ENCODE measurements around the gene MAEA.
A peak's percentile ranks its signal among the peaks of the same experiment; 100 is the strongest.

The MAEA gene

GRCh38 chr4:1289207-1290164, at the start of gene MAEA:
Gene MAEA (plus strand): TSS chr4:1289891. CDS start chr4:1289914, 23 bp downstream.
- Histone ChIP-seq H2AFZ (ENCODE audit: low read depth) (peak within 1 kb of the TSS; percentile 59), H4K20me1 (ENCODE audit: insufficient read depth) (no peaks in the 10 kb centered on the region), H3K27ac (peak within 1 kb of the TSS; percentile 45), H3K4me2 (peak within 1 kb of the TSS; percentile 80), H3K4me3 (IDR thresholded peaks at IDR 0.05; ENCODE audit: insufficient read depth, low read depth, low read length) (peak within 1 kb of the TSS; percentile 53), H3K27me3 (ENCODE audit: insufficient read depth, low read depth) (no peaks in the 10 kb centered on the region), H3K79me2 (ENCODE audit: insufficient read depth, low read depth) (peaks cover 39% of the 10 kb centered on the region; the same call in 1 of the 2 replicates), H3K36me3 (ENCODE audit: insufficient read depth) (no peaks in the 10 kb centered on the region), H3K4me1 (ENCODE audit: low read depth, poor library complexity, severe bottlenecking) (peaks cover 18% of the 10 kb centered on the region), H3K9ac (peak within 1 kb of the TSS; percentile 66)
- TF ChIP-seq CTCF (conservative IDR thresholded peaks at IDR 0.05; ENCODE audit: low read depth, low read length), result no peak

GRCh38 chr4:1239950-1240307, 49.8 kb upstream of the MAEA start:
- no peak overlapping the region for H2AFZ ChIP-seq (ENCODE audit: low read depth)
- H3K9ac ChIP-seq, result no peak overlapping the region
- H3K79me2 ChIP-seq (ENCODE audit: insufficient read depth, low read depth), result peaks cover 29% of the 10 kb centered on the region
- H3K4me2 ChIP-seq, result no peak overlapping the region
- no peaks in the 10 kb centered on the region for H4K20me1 ChIP-seq (ENCODE audit: insufficient read depth)
- H3K4me1 ChIP-seq (ENCODE audit: low read depth, poor library complexity, severe bottlenecking), result no peaks in the 10 kb centered on the region
- TF ChIP-seq CTCF (conservative IDR thresholded peaks at IDR 0.05; ENCODE audit: low read depth, low read length), result no peak
- no peaks in the 10 kb centered on the region for H3K36me3 ChIP-seq (ENCODE audit: insufficient read depth)
- no peaks in the 10 kb centered on the region for H3K27me3 ChIP-seq (ENCODE audit: insufficient read depth, low read depth)
- H3K4me3 ChIP-seq (IDR thresholded peaks at IDR 0.05; ENCODE audit: insufficient read depth, low read depth, low read length), result no peak overlapping the region
- no peak overlapping the region for H3K27ac ChIP-seq

- no peak overlapping the region for H3K27ac ChIP-seq
- no peak for TF ChIP-seq CTCF (conservative IDR thresholded peaks at IDR 0.05; ENCODE audit: low read depth, low read length)
- H3K4me2 ChIP-seq, result no peak overlapping the region
- H3K9ac ChIP-seq, result no peak overlapping the region
- H3K27me3 ChIP-seq (ENCODE audit: insufficient read depth, low read depth), result no peaks in the 10 kb centered on the region
- no peaks in the 10 kb centered on the region for H3K36me3 ChIP-seq (ENCODE audit: insufficient read depth)
- no peak overlapping the region for H2AFZ ChIP-seq (ENCODE audit: low read depth)
- no peak overlapping the region for H3K4me3 ChIP-seq (IDR thresholded peaks at IDR 0.05; ENCODE audit: insufficient read depth, low read depth, low read length)
- H3K79me2 ChIP-seq (ENCODE audit: insufficient read depth, low read depth), result peaks cover 37% of the 10 kb centered on the region
- no peaks in the 10 kb centered on the region for H4K20me1 ChIP-seq (ENCODE audit: insufficient read depth)
- no peaks in the 10 kb centered on the region for H3K4me1 ChIP-seq (ENCODE audit: low read depth, poor library complexity, severe bottlenecking)
Measured at GRCh38 chr4:1240721-1241465, 48.8 kb upstream of the MAEA start.

- no peak for TF ChIP-seq CTCF (conservative IDR thresholded peaks at IDR 0.05; ENCODE audit: low read depth, low read length)
- H3K4me3 ChIP-seq (IDR thresholded peaks at IDR 0.05; ENCODE audit: insufficient read depth, low read depth, low read length), result no peak overlapping the region
- no peaks in the 10 kb centered on the region for H4K20me1 ChIP-seq (ENCODE audit: insufficient read depth)
- H3K4me2 ChIP-seq, result no peak overlapping the region
- H3K79me2 ChIP-seq (ENCODE audit: insufficient read depth, low read depth), result peaks cover 43% of the 10 kb centered on the region
- H3K27me3 ChIP-seq (ENCODE audit: insufficient read depth, low read depth), result no peaks in the 10 kb centered on the region
- no peaks in the 10 kb centered on the region for H3K36me3 ChIP-seq (ENCODE audit: insufficient read depth)
- H3K9ac ChIP-seq, result no peak overlapping the region
- H2AFZ ChIP-seq (ENCODE audit: low read depth), result no peak overlapping the region
- H3K4me1 ChIP-seq (ENCODE audit: low read depth, poor library complexity, severe bottlenecking), result no peaks in the 10 kb centered on the region
- no peak overlapping the region for H3K27ac ChIP-seq
Measured at GRCh38 chr4:1241466-1241935, 48.2 kb upstream of the MAEA start.

All from KMS-11 (cell line).